GM12878 (cell line): ENCODE measurements around the gene POLR1A. TPM values are rescaled to one million over a fixed set of nuclear protein-coding genes. Genes with fewer than 3 reads are reported as not detected.

Experiments
- ATAC-seq: fragments of 200-7000 bp; cut with Tn5 transposase; 3 replicates; pipeline ENCODE4 v1.9.1; 2020; ENCODE audit warnings: mild to moderate bottlenecking, moderate library complexity
- BruUV-seq: library from RNA; stranded (reverse); fragments of 400-500 nt; replicated peaks from 2 replicates; lab custom pipeline; 2021; lab: Mats Ljungman, UMichigan
- CTCF ChIA-PET: fragments of 300-600 bp; sonication (Branson Sonifier 250); formaldehyde crosslinking; extraction: SDS; loops from one replicate; lab custom pipeline; 2021; ENCODE audit warnings: inconsistent platforms; lab: Yijun Ruan, JAX
- POLR2A ChIA-PET: fragments of 350-600 bp; formaldehyde crosslinking; extraction: SDS; loops from one replicate; lab custom pipeline; 2021; ENCODE audit warnings: inconsistent platforms; lab: Charles Lee
- RAD21 ChIA-PET: fragments of 300-600 bp; sonication (Branson Sonifier 250); formaldehyde crosslinking; loops from one replicate; lab custom pipeline; 2023; ENCODE audit warnings: antibody characterized with exemption; ENCODE audit not compliant: unreplicated experiment; lab: Charles Lee
- SMC1A ChIA-PET: fragments of 300-600 bp; sonication (Branson Sonifier 250); formaldehyde crosslinking; loops from one replicate; lab custom pipeline; 2023; ENCODE audit not compliant: unreplicated experiment, uncharacterized antibody; lab: Charles Lee
- DNase-seq: peaks from one replicate; pipeline ENCODE4 v3.0.0-alpha.2; 2011; ENCODE audit warnings: low read depth, low spot score
- FAIRE-seq: peaks from 3 replicates; lab custom pipeline; 2011; peaks lifted over from hg19 to GRCh38; lab: Jason Lieb, UNC
- H2AFZ ChIP-seq: 2 replicates; pipeline ENCODE4 v1.6.0; 2011; ENCODE audit warnings: low read depth, low read length, control low read depth; ENCODE audit not compliant: control insufficient read depth
- H3K27ac ChIP-seq: 2 replicates; pipeline ENCODE4 v1.5.1; 2011; ENCODE audit warnings: control low read depth; ENCODE audit not compliant: control insufficient read depth, insufficient read depth
- H3K27me3 ChIP-seq, 2 experiments: replicated peaks in 1 of 2; 2 replicates each; pipeline versions ENCODE4 v1.6.0 to v1.6.1; 2011; ENCODE audit warnings: low read length in 1 of 2; ENCODE audit not compliant: control insufficient read depth in 2 of 2, insufficient read depth in 2 of 2
- H3K36me3 ChIP-seq, 2 experiments: 2 replicates each; pipeline ENCODE4 v1.5.1; 2011; ENCODE audit warnings: low read length in 1 of 2; ENCODE audit not compliant: control insufficient read depth in 2 of 2, insufficient read depth in 2 of 2
- H3K4me1 ChIP-seq: 2 replicates; pipeline ENCODE4 v1.6.1; 2011; ENCODE audit warnings: mild to moderate bottlenecking, low read length, moderate library complexity, mixed read lengths; ENCODE audit not compliant: control insufficient read depth, insufficient read depth
- H3K4me2 ChIP-seq: 2 replicates; pipeline ENCODE4 v1.6.0; 2011; ENCODE audit warnings: control low read depth; ENCODE audit not compliant: control insufficient read depth, insufficient read depth
- H3K4me3 ChIP-seq: fragments of 200-600 bp; sonication (generic); 2 replicates; pipeline ENCODE4 v1.5.1; 2016
- H3K79me2 ChIP-seq: 2 replicates; pipeline ENCODE4 v1.6.0; 2011; ENCODE audit warnings: low read length; ENCODE audit not compliant: control insufficient read depth, insufficient read depth
- H3K9ac ChIP-seq: 2 replicates; pipeline ENCODE4 v1.8.0; 2011; ENCODE audit warnings: low read length, control low read depth, mixed read lengths; ENCODE audit not compliant: control insufficient read depth, insufficient read depth
- H3K9me3 ChIP-seq: replicated peaks from 3 replicates; pipeline ENCODE4 v1.5.1; 2011; ENCODE audit warnings: mild to moderate bottlenecking, low read length; ENCODE audit not compliant: control insufficient read depth, insufficient read depth
- H4K20me1 ChIP-seq: 2 replicates; pipeline ENCODE4 v1.6.0; 2011; ENCODE audit not compliant: control insufficient read depth, insufficient read depth
- ASH2L ChIP-seq: fragments of 300-600, 200-600 bp; sonication (generic); IDR thresholded peaks from 2 replicates; pipeline ENCODE4 v1.6.1; 2017; ENCODE audit warnings: low read depth, mild to moderate bottlenecking, borderline replicate concordance
- CHD2 ChIP-seq: IDR thresholded peaks from 2 replicates; pipeline ENCODE4 v1.6.1; 2011; ENCODE audit warnings: low read depth, low read length, improper control_type of control experiment, borderline replicate concordance
- IKZF1 ChIP-seq: fragments of 450-650 bp; conservative IDR thresholded peaks from 2 replicates; pipeline ENCODE4 v1.6.1; 2017; ENCODE audit warnings: antibody characterized with exemption, mild to moderate bottlenecking
- RCOR1 ChIP-seq: conservative IDR thresholded peaks from 2 replicates; pipeline ENCODE4 v1.6.1; 2012; ENCODE audit warnings: low read depth, low read length, improper control_type of control experiment
- SMAD1 ChIP-seq: fragments of 450-650 bp; IDR thresholded peaks from 2 replicates; pipeline ENCODE4 v1.6.1; 2018; ENCODE audit warnings: mild to moderate bottlenecking, low read depth; ENCODE audit not compliant: partially characterized antibody
- SPI1 ChIP-seq: IDR thresholded peaks from 2 replicates; pipeline ENCODE4 v1.6.1; 2011; ENCODE audit warnings: low read depth, mild to moderate bottlenecking, low read length, moderate library complexity, borderline replicate concordance; ENCODE audit not compliant: insufficient read depth
- TARDBP ChIP-seq: IDR thresholded peaks from 2 replicates; pipeline ENCODE4 v1.6.1; 2016; ENCODE audit warnings: borderline replicate concordance
- WGBS: methylation state at CpG from one replicate; pipeline ENCODE4 v1.1.6; 2016; ENCODE audit warnings: low lambda C conversion rate; ENCODE audit not compliant: insufficient replicate concordance, insufficient coverage; ENCODE audit errors: missing lambda C conversion rate; 5-methylcytosine and 5-hydroxymethylcytosine counted together
- in situ Hi-C: fragments of 300-500 bp; cut with MboI; formaldehyde crosslinking; loops from 9 replicates; pipeline ENCODE4 v1.14.3; 2018; ENCODE audit warnings: mixed read lengths
- intact Hi-C: fragments of 100-400 bp; cut with micrococcal nuclease; formaldehyde crosslinking; loops from one replicate; pipeline ENCODE4 v1.14.2; 2022; ENCODE audit not compliant: unreplicated experiment
- polyA plus RNA-seq, 11 experiments: library from polyadenylated mRNA; depleted of rRNA in 4 of 11; unstranded in 6 of 11; stranded (reverse) in 5 of 11; fragments of >200 nt; fragmentation: Nextera tagmentation in 4 of 11; fragmentation: Illumina TruSeq in 1 of 11; extraction: Ambion mirVana in 4 of 11; extraction: Trizol in 1 of 11; gene quantifications; 1 replicate in 1 of 11; 2 replicates in 10 of 11; pipeline versions ENCODE4 v1.2.1 to v1.2.3, GENCODE V29; 2011 to 2016; ENCODE audit warnings: inconsistent platforms in 2 of 11, missing spikeins in 2 of 11, low read depth in 1 of 11
- total RNA-seq, 4 experiments: library from RNA; depleted of rRNA in 3 of 4; stranded (reverse); fragments of >200 nt in 3 of 4; fragmentation: Illumina TruSeq in 1 of 4; extraction: Trizol in 1 of 4; gene quantifications; 2 replicates each; pipeline versions ENCODE4 v1.2.1 to v1.2.3, GENCODE V29; 2013 to 2021
- TF ChIP-seq, protein P1 (sequence below): fragments of 450-650 bp; formaldehyde crosslinking; IDR thresholded peaks from 2 replicates; pipeline ENCODE4 v1.5.0; 2022; ENCODE audit warnings: mild to moderate bottlenecking, missing genetic modification characterization

Gene POLR1A
- total and polyA plus RNA-seq, 10 of the 15 experiments (the other 5 are each of a cell fraction or from before 2014, with no cell fraction given), result 2.1 to 53.9 (median 17.8) TPM

DNA sequence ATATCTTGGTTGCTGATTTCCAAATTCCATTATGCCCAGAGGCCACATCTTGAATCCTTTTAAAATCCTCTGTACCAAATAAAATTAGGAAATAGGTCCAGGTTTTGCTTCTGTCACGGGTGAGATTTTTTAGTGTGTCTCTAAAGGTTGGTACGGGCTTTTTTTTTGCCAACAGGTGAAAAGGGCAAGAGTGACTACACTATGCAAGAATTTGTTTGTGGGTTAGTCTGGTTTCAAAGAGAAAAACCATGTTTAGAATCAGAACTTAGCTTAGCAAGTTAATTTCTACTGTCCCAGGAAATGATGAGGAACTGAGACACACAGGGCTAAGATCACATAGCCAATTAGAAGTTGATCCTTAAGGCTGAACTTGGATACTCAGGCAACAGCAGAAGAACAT, 41.7 kb downstream of the POLR1A start:
- intact Hi-C loops (no loop called here), in situ Hi-C loops (no loop called here)
- Histone ChIP-seq H3K9ac (no peak overlapping the region), H2AFZ (no peak overlapping the region), H3K27me3 (no peaks in the 10 kb centered on the region), H3K79me2 (no peaks in the 10 kb centered on the region), H3K27ac (no peak overlapping the region), H3K4me2 (no peak overlapping the region), H3K9me3 (peaks cover 3% of the 10 kb centered on the region; the same call in 2 of the 3 replicates), H4K20me1 (no peaks in the 10 kb centered on the region), H3K4me3 (no peak overlapping the region), H3K4me1 (peaks cover 7% of the 10 kb centered on the region), H3K36me3 (peaks cover 9 to 23% of the 10 kb centered on the region in 2 experiments; a peak in 3 of 4 replicates)
- ChIA-PET SMC1A (interaction anchor here (1.4 to 1.5 kb wide), 2 partner anchors 16 to 178 kb away, joined by 4 read pairs; no protein-coding TSS in a partner anchor), RAD21 (interaction anchor here (1.9 kb wide), 1 partner anchor 27 kb away, joined by 4 read pairs; no protein-coding TSS in a partner anchor), CTCF (interaction anchor here (1.0 to 1.6 kb wide), 3 partner anchors 14 to 175 kb away, joined by 3 to 6 read pairs (median 4); no protein-coding TSS in a partner anchor), POLR2A (interaction anchor here (0.6 to 1.0 kb wide), 2 partner anchors 42 to 1638 kb away, joined by 3 read pairs; partner anchors contain the start of genes POLR1A and PTCD3)
- TF ChIP-seq RCOR1, result no peak
- TF ChIP-seq TARDBP, result no peak
- peak; percentile 41; the same call in 1 of the 2 replicates for TF ChIP-seq SPI1
- TF ChIP-seq, protein P1, sequence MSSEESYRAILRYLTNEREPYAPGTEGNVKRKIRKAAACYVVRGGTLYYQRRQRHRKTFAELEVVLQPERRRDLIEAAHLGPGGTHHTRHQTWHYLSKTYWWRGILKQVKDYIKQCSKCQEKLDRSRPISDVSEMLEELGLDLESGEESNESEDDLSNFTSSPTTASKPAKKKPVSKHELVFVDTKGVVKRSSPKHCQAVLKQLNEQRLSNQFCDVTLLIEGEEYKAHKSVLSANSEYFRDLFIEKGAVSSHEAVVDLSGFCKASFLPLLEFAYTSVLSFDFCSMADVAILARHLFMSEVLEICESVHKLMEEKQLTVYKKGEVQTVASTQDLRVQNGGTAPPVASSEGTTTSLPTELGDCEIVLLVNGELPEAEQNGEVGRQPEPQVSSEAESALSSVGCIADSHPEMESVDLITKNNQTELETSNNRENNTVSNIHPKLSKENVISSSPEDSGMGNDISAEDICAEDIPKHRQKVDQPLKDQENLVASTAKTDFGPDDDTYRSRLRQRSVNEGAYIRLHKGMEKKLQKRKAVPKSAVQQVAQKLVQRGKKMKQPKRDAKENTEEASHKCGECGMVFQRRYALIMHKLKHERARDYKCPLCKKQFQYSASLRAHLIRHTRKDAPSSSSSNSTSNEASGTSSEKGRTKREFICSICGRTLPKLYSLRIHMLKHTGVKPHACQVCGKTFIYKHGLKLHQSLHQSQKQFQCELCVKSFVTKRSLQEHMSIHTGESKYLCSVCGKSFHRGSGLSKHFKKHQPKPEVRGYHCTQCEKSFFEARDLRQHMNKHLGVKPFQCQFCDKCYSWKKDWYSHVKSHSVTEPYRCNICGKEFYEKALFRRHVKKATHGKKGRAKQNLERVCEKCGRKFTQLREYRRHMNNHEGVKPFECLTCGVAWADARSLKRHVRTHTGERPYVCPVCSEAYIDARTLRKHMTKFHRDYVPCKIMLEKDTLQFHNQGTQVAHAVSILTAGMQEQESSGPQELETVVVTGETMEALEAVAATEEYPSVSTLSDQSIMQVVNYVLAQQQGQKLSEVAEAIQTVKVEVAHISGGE (CRISPR knock-in tag), result no peak
- TF ChIP-seq IKZF1, result no peak
- TF ChIP-seq CHD2, result no peak
- no peak for TF ChIP-seq ASH2L
- TF ChIP-seq SMAD1, result no peak
- BruUV-seq, result no TSS peak
- ATAC-seq, result peak; percentile 80
- 11% methylated on average over 2 of the region's 2 CpGs for WGBS
- DNase-seq, result no peak
- no peak for FAIRE-seq
